K562 (cell line): ENCODE data around the gene TRERF1. TPM values are rescaled to one million over a fixed set of nuclear protein-coding genes. Genes with fewer than 3 reads are reported as not detected.

Source experiments
- ATAC-seq: fragments of 200-7000 bp; cut with Tn5 transposase; 3 replicates; pipeline ENCODE4 v1.9.1; 2020; ENCODE audit warnings: moderate library complexity
- BruUV-seq: library from RNA; stranded (reverse); fragments of 400-500 nt; replicated peaks from 2 replicates; lab custom pipeline; 2021; lab: Mats Ljungman, UMichigan
- CTCF ChIA-PET: fragments of 300-600 bp; formaldehyde crosslinking; extraction: SDS; loops from one replicate; lab custom pipeline; 2021; ENCODE audit warnings: low intra/inter-chr PET ratio; lab: Yijun Ruan, JAX
- POLR2A ChIA-PET: fragments of 300-600, 350-650 bp; sonication (Branson Sonifier 250); formaldehyde crosslinking; extraction: SDS; loops from one replicate; lab custom pipeline; 2021; ENCODE audit warnings: antibody characterized with exemption, inconsistent platforms; lab: Yijun Ruan, JAX
- DNase-seq, 4 experiments: peaks; one replicate each; pipeline versions ENCODE4 v3.0.0 to v3.0.0-alpha.2; 2011 to 2018; ENCODE audit warnings: low spot score in 3 of 4, mixed read lengths in 3 of 4; ENCODE audit errors: extremely low read depth in 1 of 4
- FAIRE-seq: peaks from 2 replicates; lab custom pipeline; 2011; peaks lifted over from hg19 to GRCh38; lab: Jason Lieb, UNC
- H2AFZ ChIP-seq: 2 replicates; pipeline ENCODE4 v1.6.0; 2011; ENCODE audit warnings: low read depth, low read length, control low read depth, inconsistent platforms
- H3K27ac ChIP-seq: fragments of 200-600 bp; 3 replicates; pipeline ENCODE4 v1.8.0; 2011; ENCODE audit warnings: low read depth, mild to moderate bottlenecking, control low read depth, inconsistent platforms, low read length, moderate library complexity, mixed read lengths; ENCODE audit errors: extremely low read depth
- H3K27me3 ChIP-seq, 2 experiments: fragments of 300-600 bp in 1 of 2; 2 replicates in 1 of 2; 3 replicates in 1 of 2; pipeline versions ENCODE4 v1.6.0 to v1.8.0; 2011; ENCODE audit warnings: inconsistent platforms in 2 of 2, low read length in 2 of 2, mild to moderate bottlenecking in 1 of 2, mixed read lengths in 1 of 2, moderate library complexity in 1 of 2; ENCODE audit not compliant: control insufficient read depth in 2 of 2, insufficient read depth in 2 of 2
- H3K36me3 ChIP-seq: fragments of 300-600 bp; 3 replicates; pipeline ENCODE4 v1.8.0; 2011; ENCODE audit warnings: mild to moderate bottlenecking, low read length, inconsistent platforms; ENCODE audit not compliant: control insufficient read depth, insufficient read depth
- H3K4me1 ChIP-seq, 2 experiments: fragments of 200-600 bp in 1 of 2; replicated peaks in 1 of 2; 2 replicates in 1 of 2; 3 replicates in 1 of 2; pipeline versions ENCODE4 v1.5.1 to v1.8.0; 2011; ENCODE audit warnings: inconsistent platforms in 2 of 2, low read length in 2 of 2, mild to moderate bottlenecking in 1 of 2, mixed read lengths in 1 of 2, moderate library complexity in 1 of 2; ENCODE audit not compliant: control insufficient read depth in 2 of 2, insufficient read depth in 2 of 2
- H3K4me2 ChIP-seq: 2 replicates; pipeline ENCODE4 v1.6.1; 2011; ENCODE audit warnings: low read length, control low read depth, inconsistent platforms, mixed read lengths; ENCODE audit not compliant: insufficient read depth
- H3K4me3 ChIP-seq: fragments of 200-600 bp; sonication (generic), shearing (Covaris generic); 2 replicates; pipeline ENCODE4 v1.5.1; 2016; ENCODE audit warnings: control low read depth, inconsistent platforms
- H3K79me2 ChIP-seq: fragments of 200-600 bp; 3 replicates; pipeline ENCODE4 v1.8.0; 2011; ENCODE audit warnings: low read length, inconsistent platforms; ENCODE audit not compliant: control insufficient read depth, insufficient read depth
- H3K9ac ChIP-seq, 2 experiments: 2 replicates each; pipeline versions ENCODE4 v1.6.0 to v1.6.1; 2011; ENCODE audit warnings: low read depth in 2 of 2, low read length in 2 of 2, control low read depth in 1 of 2, inconsistent platforms in 1 of 2, mild to moderate bottlenecking in 1 of 2, mixed read lengths in 1 of 2; ENCODE audit not compliant: insufficient read depth in 1 of 2
- H3K9me1 ChIP-seq: one replicate; pipeline ENCODE4 v1.6.0; 2011; ENCODE audit warnings: inconsistent platforms, mild to moderate bottlenecking, low read length, moderate library complexity; ENCODE audit not compliant: control insufficient read depth, insufficient read depth
- H3K9me3 ChIP-seq: replicated peaks from 2 replicates; pipeline ENCODE4 v1.5.1; 2011; ENCODE audit warnings: low read depth, low read length, inconsistent platforms; ENCODE audit not compliant: control insufficient read depth, insufficient read depth
- H4K20me1 ChIP-seq: replicated peaks from 2 replicates; pipeline ENCODE4 v1.6.1; 2011; ENCODE audit warnings: low read length, inconsistent platforms, mixed read lengths; ENCODE audit not compliant: control insufficient read depth, insufficient read depth
- E2F1 ChIP-seq: sonication (generic); formaldehyde crosslinking; IDR thresholded peaks from 2 replicates; pipeline ENCODE4 v1.8.1; 2023; ENCODE audit warnings: mild to moderate bottlenecking, missing genetic modification reagents, moderate library complexity
- MTF1 ChIP-seq: fragments of 250-450 bp; sonication (Bioruptor Pico); IDR thresholded peaks from 2 replicates; pipeline ENCODE4 v1.9.0; 2021; ENCODE audit warnings: moderate library complexity, mild to moderate bottlenecking, inconsistent platforms, borderline replicate concordance
- ZBTB9 ChIP-seq: fragments of 450-650 bp; formaldehyde crosslinking; IDR thresholded peaks from 2 replicates; pipeline ENCODE4 v1.4.0; 2020; ENCODE audit warnings: mild to moderate bottlenecking, moderate library complexity
- ZKSCAN8 ChIP-seq: fragments of 200-800 bp; sonication (Bioruptor generic); IDR thresholded peaks from 2 replicates; pipeline ENCODE4 v1.6.1; 2016; ENCODE audit warnings: missing genetic modification characterization, missing compliant biosample characterization
- WGBS: fragments of 100-300 bp; shearing (Covaris generic); methylation state at CpG from one replicate; pipeline ENCODE4 v1.1.6; 2016; ENCODE audit warnings: low coverage, mixed read lengths; ENCODE audit not compliant: insufficient coverage; ENCODE audit errors: missing lambda C conversion rate; 5-methylcytosine and 5-hydroxymethylcytosine counted together
- in situ Hi-C: fragments of 300-500 bp; cut with MboI; formaldehyde crosslinking; loops from 4 replicates; pipeline ENCODE4 v1.15.0; 2018; ENCODE audit warnings: inconsistent platforms, mixed read lengths
- intact Hi-C: fragments of 100-400 bp; cut with micrococcal nuclease; formaldehyde crosslinking; loops from 2 replicates; pipeline ENCODE4 v1.14.2; 2022
- polyA plus RNA-seq, 8 experiments: library from polyadenylated mRNA; depleted of rRNA in 4 of 8; stranded (reverse) in 5 of 8; unstranded in 3 of 8; fragments of >200 nt; fragmentation: Nextera tagmentation in 2 of 8; fragmentation: Illumina TruSeq in 1 of 8; extraction: Ambion mirVana in 2 of 8; extraction: Trizol in 1 of 8; gene quantifications; 2 replicates each; pipeline versions ENCODE4 v1.2.1 to v1.2.3, GENCODE V29; 2011 to 2014; ENCODE audit warnings: inconsistent platforms in 1 of 8, missing spikeins in 1 of 8
- total RNA-seq, 7 experiments: library from RNA; depleted of rRNA in 6 of 7; stranded (reverse); fragments of >200 nt in 6 of 7; fragmentation: Illumina TruSeq in 2 of 7; extraction: Trizol in 2 of 7; gene quantifications; 2 replicates each; pipeline versions ENCODE4 v1.2.1 to v1.2.3, GENCODE V29; 2011 to 2021; ENCODE audit warnings: low replicate concordance in 1 of 7

The TRERF1 gene
- total and polyA plus RNA-seq, 9 of the 15 experiments (the other 6 are each of a cell fraction or from before 2014, with no cell fraction given) = 0.04 to 0.20 (median 0.07) TPM; not detected in 3

- no peak for DNase-seq
- no peak for FAIRE-seq
- in situ Hi-C loops = no loop called here
Observed at GRCh38 chr6:42335896-42336295, 115.8 kb downstream of the TRERF1 start.

GRCh38 chr6:42334870-42335269 lies 116.9 kb downstream of the TRERF1 start:
- Histone ChIP-seq H3K9ac (no peak overlapping the region), H3K4me2 (no peak overlapping the region), H2AFZ (no peak overlapping the region), H3K27ac (no peak overlapping the region), H3K36me3 (no peaks in the 10 kb centered on the region), H3K79me2 (no peaks in the 10 kb centered on the region), H3K4me3 (no peak overlapping the region), H3K9me3 (no peaks in the 10 kb centered on the region), H3K4me1 (peaks cover 0 to 9% of the 10 kb centered on the region in 2 experiments; a peak in 2 of 5 replicates), H3K27me3 (peaks cover 58 to 85% of the 10 kb centered on the region in 2 experiments), H4K20me1 (no peaks in the 10 kb centered on the region; the same call in 1 of the 2 replicates), H3K9me1 (no peaks in the 10 kb centered on the region)
- BruUV-seq = no TSS peak
- ATAC-seq (no peak), FAIRE-seq (no peak), DNase-seq (no peak)
- in situ Hi-C loops = no loop called here
- intact Hi-C loops = no loop called here
- CTCF ChIA-PET = no interaction called here
- POLR2A ChIA-PET = interaction anchor here (1.1 to 1.4 kb wide), 2 partner anchors 18 to 40 kb away, joined by 3 to 4 read pairs; no protein-coding TSS in a partner anchor
- peak; percentile 93 for TF ChIP-seq ZBTB9 (CRISPR knock-in tag)
- TF ChIP-seq MTF1 = no peak
- WGBS = 0% methylated on average over 2 of the region's 2 CpGs

More at GRCh38 chr6:42335896-42336295, 115.8 kb downstream of the TRERF1 start:
- intact Hi-C loops = no loop called here
- peaks cover 54 to 77% of the 10 kb centered on the region in 2 experiments for H3K27me3 ChIP-seq
- no peaks in the 10 kb centered on the region; the same call in 1 of the 2 replicates for H4K20me1 ChIP-seq
- H3K4me2 ChIP-seq = no peak overlapping the region
- H3K9me3 ChIP-seq = no peaks in the 10 kb centered on the region
- CTCF ChIA-PET = no interaction called here
- BruUV-seq = no TSS peak
- no peak for TF ChIP-seq E2F1 (CRISPR knock-in tag)
- no peak for TF ChIP-seq ZKSCAN8 (CRISPR knock-in tag)
- TF ChIP-seq, all 486 proteins: peak for 0
- POLR2A ChIA-PET = interaction anchor here (0.6 to 1.1 kb wide), 2 partner anchors 8 to 383 kb away, joined by 3 read pairs; no protein-coding TSS in a partner anchor
- no peaks in the 10 kb centered on the region for H3K9me1 ChIP-seq
- no peak for ATAC-seq
- H3K36me3 ChIP-seq = no peaks in the 10 kb centered on the region
- H3K27ac ChIP-seq = no peak overlapping the region
- H3K4me1 ChIP-seq = peaks cover 0 to 9% of the 10 kb centered on the region in 2 experiments; a peak in 2 of 5 replicates
- no peaks in the 10 kb centered on the region for H3K79me2 ChIP-seq
- H3K4me3 ChIP-seq = no peak overlapping the region
- H3K9ac ChIP-seq = no peak overlapping the region
- H2AFZ ChIP-seq = no peak overlapping the region
- WGBS = 3% methylated on average over 5 of the region's 5 CpGs
